Raji (cell line): ENCODE measurements around the gene PNLDC1.

Experiments used
- POLR2A ChIP-seq: IDR thresholded peaks from 2 replicates; pipeline ENCODE4 v1.6.1; 2011; ENCODE audit warnings: low read depth, low read length, control low read depth; ENCODE audit not compliant: insufficient read depth

The PNLDC1 gene

DNA sequence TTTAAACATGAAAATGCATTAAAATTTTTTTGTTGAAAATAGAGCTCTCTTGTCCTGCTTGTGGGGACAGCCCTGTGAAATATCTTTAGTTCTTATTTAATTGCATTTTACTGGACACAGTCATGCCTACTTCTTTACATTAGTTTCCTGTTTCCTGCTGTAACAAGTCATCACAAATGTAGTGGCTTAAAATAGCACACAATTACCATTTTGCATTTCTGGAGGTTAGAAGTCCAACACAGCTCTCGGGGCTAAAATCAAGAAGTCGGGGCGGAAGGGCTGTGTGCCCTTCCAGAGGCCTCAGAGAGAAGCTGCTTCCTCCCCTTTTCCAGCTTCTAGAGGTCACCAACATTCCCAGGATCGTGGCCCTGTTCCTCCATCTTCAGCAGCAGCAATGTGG, 29.4 kb downstream of the PNLDC1 start:
- TF ChIP-seq POLR2A, result no peak

GRCh38 chr6:159830501-159831372, 30.7 kb downstream of the PNLDC1 start:
- no peak for TF ChIP-seq POLR2A

GRCh38 chr6:159831373-159831679, 31.2 kb downstream of the PNLDC1 start:
- no peak for TF ChIP-seq POLR2A

- no peak for TF ChIP-seq POLR2A
Observed at GRCh38 chr6:159832946-159833345, 32.9 kb downstream of the PNLDC1 start.

- TF ChIP-seq POLR2A, result no peak
Observed at GRCh38 chr6:159833556-159833955, 33.5 kb downstream of the PNLDC1 start.

- no peak for TF ChIP-seq POLR2A
Observed at GRCh38 chr6:159833997-159834603, 34.0 kb downstream of the PNLDC1 start.

DNA sequence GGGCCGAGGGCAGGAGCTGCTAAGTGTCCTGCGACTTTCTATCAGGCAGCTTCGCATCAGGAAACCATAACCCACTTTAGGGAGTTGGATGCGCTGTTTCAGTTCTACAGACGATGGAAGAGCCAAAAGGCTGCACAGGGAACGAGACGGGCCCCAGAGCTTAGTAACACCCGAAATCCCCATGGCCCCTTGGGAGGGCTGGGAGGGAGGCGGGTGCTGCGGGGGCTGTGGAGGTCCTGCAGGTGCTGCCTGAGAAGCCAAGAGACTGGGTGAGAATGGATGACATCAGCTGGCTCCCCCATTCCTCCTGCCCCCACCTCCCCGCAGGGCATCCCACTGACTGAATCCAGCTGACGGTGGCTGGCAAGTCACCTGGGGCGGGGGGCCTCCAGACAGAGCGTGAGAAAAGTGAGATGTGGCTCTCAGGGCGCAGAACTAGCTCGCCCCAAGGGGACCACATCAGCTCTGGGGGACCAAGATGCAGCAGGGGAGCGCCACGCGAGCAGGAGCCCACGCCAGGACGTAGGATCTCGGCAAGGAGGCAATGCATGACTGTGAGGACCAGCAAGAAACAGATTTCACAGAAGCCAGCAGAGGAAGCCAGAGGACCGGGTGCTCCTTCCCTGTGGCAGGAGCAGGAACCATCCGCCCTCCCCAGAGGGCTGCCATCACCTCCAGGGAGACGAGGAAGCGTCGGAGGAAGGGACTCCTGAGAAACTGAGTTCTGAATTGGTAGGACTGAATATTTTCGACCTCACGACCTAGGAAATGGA, 36.8 kb downstream of the PNLDC1 start:
- no peak for TF ChIP-seq POLR2A

DNA sequence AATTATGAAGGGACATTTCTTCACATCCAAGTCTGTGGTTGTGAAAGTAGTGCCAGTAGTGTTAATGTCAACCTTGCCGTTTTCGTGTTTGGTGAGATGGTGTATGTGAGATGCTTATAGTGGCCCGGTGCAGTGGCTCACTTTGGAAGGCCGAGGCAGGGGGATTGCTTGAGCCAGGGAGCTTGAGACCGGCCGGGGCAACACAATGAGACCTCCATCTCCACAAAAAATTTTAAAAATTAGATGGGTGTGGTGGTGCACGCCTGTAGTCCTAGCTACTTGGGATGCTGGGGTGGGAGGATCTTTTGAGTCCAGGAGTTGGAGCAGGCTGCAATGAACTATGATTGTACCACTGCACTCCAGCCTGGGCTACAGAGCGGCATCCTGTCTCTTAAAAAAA, 37.4 kb downstream of the PNLDC1 start:
- no peak for TF ChIP-seq POLR2A

DNA sequence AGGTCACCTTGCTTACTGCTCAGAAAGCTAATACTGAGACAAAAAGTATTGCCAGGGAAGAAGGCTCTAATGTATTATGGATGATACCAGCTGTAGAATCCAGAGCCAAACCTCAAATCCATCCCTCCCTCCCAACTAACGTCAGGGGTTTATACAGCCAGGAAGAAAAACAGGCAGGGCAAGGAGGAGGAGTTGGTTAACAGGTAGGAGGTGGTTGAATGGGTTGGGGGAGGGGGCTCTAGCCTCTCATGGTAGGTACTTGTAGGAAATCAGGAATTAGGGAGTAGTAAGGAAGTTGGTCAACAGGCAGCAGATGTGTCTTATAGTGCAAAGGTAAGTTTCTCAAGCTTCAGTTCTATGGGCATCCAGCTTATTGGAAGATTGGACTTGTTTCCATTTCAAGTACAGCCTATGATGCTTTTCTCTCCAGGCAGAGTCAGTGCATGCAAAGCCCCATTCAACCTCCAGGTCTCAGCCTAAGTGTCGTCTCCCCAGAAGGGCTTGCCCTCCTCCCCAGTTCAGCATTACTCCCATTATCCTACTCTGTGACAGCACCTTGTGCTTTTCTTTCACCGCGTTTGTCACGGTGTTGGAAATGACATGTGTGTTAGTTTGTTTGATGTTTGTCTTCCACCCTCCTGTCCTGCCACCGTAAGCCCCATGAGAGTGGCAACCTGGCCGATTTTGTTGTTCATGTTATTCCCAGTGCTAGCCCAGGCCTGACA, 38.1 kb downstream of the PNLDC1 start:
- no peak for TF ChIP-seq POLR2A

DNA sequence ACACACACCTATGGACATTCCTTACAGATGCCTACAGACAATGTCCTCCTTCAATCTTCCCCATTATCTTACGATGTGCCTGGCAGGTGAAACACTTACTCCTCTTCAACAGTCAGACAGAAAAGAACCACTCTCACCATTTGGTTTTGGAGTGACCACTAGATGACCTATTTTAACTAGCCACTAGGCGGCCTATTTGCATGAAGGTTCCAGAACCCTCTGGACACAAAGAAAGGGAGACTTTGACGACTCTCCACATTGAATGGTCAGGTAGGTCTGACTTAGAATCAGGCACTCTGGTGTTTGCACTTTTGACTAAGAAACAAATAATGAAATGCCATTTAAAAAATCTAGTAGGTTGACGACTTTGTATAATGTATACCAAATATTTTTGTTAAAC, 42.0 kb downstream of the PNLDC1 start:
- no peak for TF ChIP-seq POLR2A

DNA sequence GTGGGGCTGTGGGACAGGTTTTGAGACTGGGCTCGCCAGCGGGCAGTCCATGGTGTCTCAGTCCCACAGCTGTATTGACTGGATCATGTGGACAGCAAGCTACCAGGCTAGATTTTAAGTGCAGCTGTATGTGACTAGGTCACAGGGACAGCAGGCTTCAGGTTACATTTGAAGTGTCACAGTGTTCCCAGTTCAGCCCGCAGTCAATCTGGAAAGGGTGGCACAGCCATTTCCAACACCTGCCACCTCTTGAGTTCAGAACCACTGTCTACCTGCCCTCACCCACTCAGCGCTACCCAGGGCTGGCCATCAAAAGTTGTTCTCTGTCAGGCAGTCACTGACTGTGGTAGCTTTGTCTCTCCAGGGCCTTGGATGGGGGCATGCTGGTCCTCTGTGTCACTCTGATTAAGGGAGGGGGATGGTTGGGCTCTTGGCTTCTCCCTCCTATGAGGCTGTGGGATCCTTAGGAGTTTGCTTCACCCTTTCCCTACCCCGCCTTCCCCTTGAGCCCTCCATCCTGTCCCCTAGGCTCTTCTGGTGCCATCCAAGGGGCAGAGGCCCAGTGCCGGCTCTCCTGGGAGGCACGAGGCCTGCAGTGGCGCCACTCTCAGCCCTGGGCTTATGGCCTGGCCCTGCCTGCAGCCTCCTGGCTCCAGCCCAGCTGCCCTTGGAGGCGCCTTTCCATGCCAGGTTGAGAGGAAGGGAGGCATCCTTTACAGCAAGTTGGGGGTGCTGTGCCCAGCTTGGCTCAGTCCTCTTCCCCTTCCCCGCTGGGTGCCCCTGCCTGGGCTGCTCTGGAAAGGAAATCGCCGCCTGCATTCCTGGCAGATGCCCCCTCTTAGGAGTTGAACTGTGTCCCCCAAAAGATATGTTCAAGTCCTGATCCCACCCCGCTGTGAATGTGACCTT, 44.9 kb downstream of the PNLDC1 start:
- no peak for TF ChIP-seq POLR2A

GRCh38 chr6:159852877-159853276, 52.8 kb downstream of the PNLDC1 start:
- no peak for TF ChIP-seq POLR2A

DNA sequence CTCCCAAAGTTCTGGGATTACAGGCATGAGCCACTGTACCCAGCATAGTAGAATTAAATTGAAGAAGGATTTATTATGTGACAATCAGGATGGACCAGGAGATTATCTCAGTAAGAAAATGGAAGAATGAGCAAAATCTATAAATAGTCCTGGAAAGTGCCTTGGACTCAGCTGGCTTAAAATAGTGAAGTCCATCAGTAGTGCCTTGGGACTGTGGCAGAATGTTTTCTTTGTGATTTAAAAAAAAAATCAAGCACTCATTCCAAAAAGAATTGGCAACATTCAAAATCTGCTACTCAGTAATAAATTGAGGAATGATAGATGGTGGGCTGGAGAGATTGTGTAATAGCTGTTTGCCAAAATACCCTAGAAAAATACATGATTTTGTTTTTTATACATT, 53.7 kb downstream of the PNLDC1 start:
- no peak for TF ChIP-seq POLR2A

DNA sequence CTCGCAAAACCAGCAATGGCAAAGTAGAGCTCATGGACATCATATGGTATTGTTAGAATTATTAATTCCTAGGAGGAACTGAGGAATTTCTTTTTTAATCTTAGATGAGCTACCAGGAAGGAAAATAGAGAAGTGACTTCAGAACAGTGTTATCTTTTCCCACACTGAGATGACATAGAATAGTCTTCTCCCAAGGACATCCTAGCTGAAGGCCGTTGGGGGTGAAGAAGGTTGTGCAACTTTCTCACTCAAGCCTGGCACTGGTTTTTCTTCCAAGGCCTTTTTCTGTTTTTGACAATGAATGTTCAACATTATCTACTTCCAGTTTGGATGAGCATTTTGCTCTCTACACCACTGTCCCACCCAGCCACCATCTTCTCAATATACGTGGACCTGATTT, 54.9 kb downstream of the PNLDC1 start:
- no peak for TF ChIP-seq POLR2A

- no peak for TF ChIP-seq POLR2A
Observed at GRCh38 chr6:159858259-159858658, 58.2 kb downstream of the PNLDC1 start.

- TF ChIP-seq POLR2A, result no peak
Observed at GRCh38 chr6:159860482-159860881, 60.4 kb downstream of the PNLDC1 start.
